Measurements from ENCODE around the gene TRAF3. TPM values are rescaled to one million over a fixed set of nuclear protein-coding genes. Genes with fewer than 3 reads are reported as not detected.

Gene TRAF3
- total RNA-seq, 1 donor from 2014 or later = 16.7 TPM

GRCh38 chr14:102883554-102883953 is 106.3 kb downstream of the TRAF3 start:
- Mint-ChIP-seq H3K9me3 (ENCODE audit: unreplicated experiment) (no peaks in the 10 kb centered on the region), H3K27ac (ENCODE audit: unreplicated experiment) (no peak overlapping the region), H3K27me3 (ENCODE audit: unreplicated experiment) (no peaks in the 10 kb centered on the region), H3K36me3 (ENCODE audit: unreplicated experiment) (no peaks in the 10 kb centered on the region), H3K4me1 (ENCODE audit: low read depth, unreplicated experiment) (peaks cover 5% of the 10 kb centered on the region), H3K4me3 (ENCODE audit: unreplicated experiment) (no peak overlapping the region)
- TF ChIP-seq CTCF (IDR thresholded peaks at IDR 0.05; ENCODE audit: partially characterized antibody, unreplicated experiment) = no peak
- no peak for DNase-seq

GRCh38 chr14:102885737-102886447 is 108.6 kb downstream of the TRAF3 start:
- Mint-ChIP-seq H3K36me3 (ENCODE audit: unreplicated experiment) (no peaks in the 10 kb centered on the region), H3K4me1 (ENCODE audit: low read depth, unreplicated experiment) (peaks cover 5% of the 10 kb centered on the region), H3K4me3 (ENCODE audit: unreplicated experiment) (no peak overlapping the region), H3K27ac (ENCODE audit: unreplicated experiment) (no peak overlapping the region), H3K9me3 (ENCODE audit: unreplicated experiment) (no peaks in the 10 kb centered on the region), H3K27me3 (ENCODE audit: unreplicated experiment) (no peaks in the 10 kb centered on the region)
- DNase-seq = no peak
- no peak for TF ChIP-seq CTCF (IDR thresholded peaks at IDR 0.05; ENCODE audit: partially characterized antibody, unreplicated experiment)

- Mint-ChIP-seq H3K4me3 (ENCODE audit: unreplicated experiment) (no peak overlapping the region), H3K27me3 (ENCODE audit: unreplicated experiment) (no peaks in the 10 kb centered on the region), H3K9me3 (ENCODE audit: unreplicated experiment) (peaks cover 2% of the 10 kb centered on the region), H3K36me3 (ENCODE audit: unreplicated experiment) (no peaks in the 10 kb centered on the region), H3K4me1 (ENCODE audit: low read depth, unreplicated experiment) (peaks cover 10% of the 10 kb centered on the region), H3K27ac (ENCODE audit: unreplicated experiment) (no peak overlapping the region)
- DNase-seq = no peak
- TF ChIP-seq CTCF (IDR thresholded peaks at IDR 0.05; ENCODE audit: partially characterized antibody, unreplicated experiment) = no peak
Observed at GRCh38 chr14:102888748-102889147, 111.5 kb downstream of the TRAF3 start.

- DNase-seq = no peak
- TF ChIP-seq CTCF (IDR thresholded peaks at IDR 0.05; ENCODE audit: partially characterized antibody, unreplicated experiment) = no peak
- Mint-ChIP-seq H3K4me1 (ENCODE audit: low read depth, unreplicated experiment) (peaks cover 10% of the 10 kb centered on the region), H3K27me3 (ENCODE audit: unreplicated experiment) (no peaks in the 10 kb centered on the region), H3K36me3 (ENCODE audit: unreplicated experiment) (no peaks in the 10 kb centered on the region), H3K9me3 (ENCODE audit: unreplicated experiment) (peaks cover 2% of the 10 kb centered on the region), H3K27ac (ENCODE audit: unreplicated experiment) (no peak overlapping the region), H3K4me3 (ENCODE audit: unreplicated experiment) (no peak overlapping the region)
Observed at GRCh38 chr14:102889615-102890014, 112.4 kb downstream of the TRAF3 start.

- peaks cover 10% of the 10 kb centered on the region for H3K4me1 Mint-ChIP-seq (ENCODE audit: low read depth, unreplicated experiment)
- H3K4me3 Mint-ChIP-seq (ENCODE audit: unreplicated experiment) = no peak overlapping the region
- no peaks in the 10 kb centered on the region for H3K27me3 Mint-ChIP-seq (ENCODE audit: unreplicated experiment)
- no peak for TF ChIP-seq CTCF (IDR thresholded peaks at IDR 0.05; ENCODE audit: partially characterized antibody, unreplicated experiment)
- H3K9me3 Mint-ChIP-seq (ENCODE audit: unreplicated experiment) = peaks cover 2% of the 10 kb centered on the region
- H3K36me3 Mint-ChIP-seq (ENCODE audit: unreplicated experiment) = no peaks in the 10 kb centered on the region
- H3K27ac Mint-ChIP-seq (ENCODE audit: unreplicated experiment) = no peak overlapping the region
- no peak for DNase-seq
Observed at GRCh38 chr14:102891111-102891510, 113.9 kb downstream of the TRAF3 start.
